HL-60 (cell line): ENCODE results near the gene SPATA32.

ENCODE experiments used
- GABPA ChIP-seq: IDR thresholded peaks from 2 replicates; pipeline ENCODE4 v1.6.1; 2012; ENCODE audit warnings: low read depth
- POLR2AphosphoS5 ChIP-seq: IDR thresholded peaks from 2 replicates; pipeline ENCODE4 v1.6.1; 2012; ENCODE audit warnings: low read depth
- TF ChIP-seq, protein P1 (sequence below): IDR thresholded peaks from 2 replicates; pipeline ENCODE4 v1.6.1; 2012; ENCODE audit warnings: low read depth; ENCODE audit not compliant: insufficient replicate concordance
- TF ChIP-seq, protein P2 (sequence below): IDR thresholded peaks from one replicate; pipeline ENCODE4 v1.5.1; 2011; ENCODE audit warnings: low read length, control low read depth, inconsistent platforms; ENCODE audit not compliant: insufficient read depth

DNA sequence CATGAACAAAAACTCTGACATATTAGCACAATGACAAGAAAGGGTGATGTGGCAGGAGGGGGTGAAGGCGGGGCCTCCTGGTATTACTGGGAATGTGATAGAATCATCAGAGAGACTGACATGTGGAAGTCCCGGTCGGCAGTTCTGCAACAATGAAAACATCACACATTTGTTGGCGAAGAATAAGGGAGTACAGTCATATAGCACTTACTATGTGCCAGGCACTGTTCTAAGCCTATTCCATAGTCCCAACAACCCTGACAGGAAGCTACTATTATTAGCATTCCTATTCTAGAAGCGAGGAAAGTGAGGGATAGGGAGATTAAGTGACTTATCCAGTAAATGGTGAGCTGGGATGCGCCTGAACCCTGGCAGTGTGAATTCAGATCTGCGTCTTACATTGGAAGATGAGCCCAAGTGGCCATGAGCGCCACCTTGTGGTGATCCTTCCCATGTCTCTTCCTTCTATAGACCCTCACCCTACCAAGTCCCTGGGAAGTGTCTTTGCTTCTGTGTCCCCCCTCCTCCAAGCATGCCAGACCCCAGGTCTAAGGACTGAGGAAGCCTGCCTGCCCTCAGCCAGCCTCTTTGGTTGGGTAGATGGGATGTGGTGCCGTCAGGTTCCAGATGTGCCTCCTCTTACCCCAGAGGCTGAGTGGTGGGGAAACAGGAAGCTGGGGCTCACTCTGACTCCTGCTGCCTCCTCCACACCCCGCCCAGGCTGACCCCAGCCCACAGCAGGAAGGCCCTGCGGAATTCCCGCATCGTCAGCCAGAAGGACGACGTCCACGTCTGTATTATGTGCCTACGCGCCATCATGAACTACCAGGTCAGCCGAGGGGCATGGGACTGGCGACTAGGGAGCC is 26.2 kb downstream of the SPATA32 start:
- TF ChIP-seq, protein P1, sequence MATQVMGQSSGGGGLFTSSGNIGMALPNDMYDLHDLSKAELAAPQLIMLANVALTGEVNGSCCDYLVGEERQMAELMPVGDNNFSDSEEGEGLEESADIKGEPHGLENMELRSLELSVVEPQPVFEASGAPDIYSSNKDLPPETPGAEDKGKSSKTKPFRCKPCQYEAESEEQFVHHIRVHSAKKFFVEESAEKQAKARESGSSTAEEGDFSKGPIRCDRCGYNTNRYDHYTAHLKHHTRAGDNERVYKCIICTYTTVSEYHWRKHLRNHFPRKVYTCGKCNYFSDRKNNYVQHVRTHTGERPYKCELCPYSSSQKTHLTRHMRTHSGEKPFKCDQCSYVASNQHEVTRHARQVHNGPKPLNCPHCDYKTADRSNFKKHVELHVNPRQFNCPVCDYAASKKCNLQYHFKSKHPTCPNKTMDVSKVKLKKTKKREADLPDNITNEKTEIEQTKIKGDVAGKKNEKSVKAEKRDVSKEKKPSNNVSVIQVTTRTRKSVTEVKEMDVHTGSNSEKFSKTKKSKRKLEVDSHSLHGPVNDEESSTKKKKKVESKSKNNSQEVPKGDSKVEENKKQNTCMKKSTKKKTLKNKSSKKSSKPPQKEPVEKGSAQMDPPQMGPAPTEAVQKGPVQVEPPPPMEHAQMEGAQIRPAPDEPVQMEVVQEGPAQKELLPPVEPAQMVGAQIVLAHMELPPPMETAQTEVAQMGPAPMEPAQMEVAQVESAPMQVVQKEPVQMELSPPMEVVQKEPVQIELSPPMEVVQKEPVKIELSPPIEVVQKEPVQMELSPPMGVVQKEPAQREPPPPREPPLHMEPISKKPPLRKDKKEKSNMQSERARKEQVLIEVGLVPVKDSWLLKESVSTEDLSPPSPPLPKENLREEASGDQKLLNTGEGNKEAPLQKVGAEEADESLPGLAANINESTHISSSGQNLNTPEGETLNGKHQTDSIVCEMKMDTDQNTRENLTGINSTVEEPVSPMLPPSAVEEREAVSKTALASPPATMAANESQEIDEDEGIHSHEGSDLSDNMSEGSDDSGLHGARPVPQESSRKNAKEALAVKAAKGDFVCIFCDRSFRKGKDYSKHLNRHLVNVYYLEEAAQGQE, result no peak
- peak; percentile 29; the same call in 1 of the 2 replicates for TF ChIP-seq POLR2AphosphoS5
- TF ChIP-seq, protein P2, sequence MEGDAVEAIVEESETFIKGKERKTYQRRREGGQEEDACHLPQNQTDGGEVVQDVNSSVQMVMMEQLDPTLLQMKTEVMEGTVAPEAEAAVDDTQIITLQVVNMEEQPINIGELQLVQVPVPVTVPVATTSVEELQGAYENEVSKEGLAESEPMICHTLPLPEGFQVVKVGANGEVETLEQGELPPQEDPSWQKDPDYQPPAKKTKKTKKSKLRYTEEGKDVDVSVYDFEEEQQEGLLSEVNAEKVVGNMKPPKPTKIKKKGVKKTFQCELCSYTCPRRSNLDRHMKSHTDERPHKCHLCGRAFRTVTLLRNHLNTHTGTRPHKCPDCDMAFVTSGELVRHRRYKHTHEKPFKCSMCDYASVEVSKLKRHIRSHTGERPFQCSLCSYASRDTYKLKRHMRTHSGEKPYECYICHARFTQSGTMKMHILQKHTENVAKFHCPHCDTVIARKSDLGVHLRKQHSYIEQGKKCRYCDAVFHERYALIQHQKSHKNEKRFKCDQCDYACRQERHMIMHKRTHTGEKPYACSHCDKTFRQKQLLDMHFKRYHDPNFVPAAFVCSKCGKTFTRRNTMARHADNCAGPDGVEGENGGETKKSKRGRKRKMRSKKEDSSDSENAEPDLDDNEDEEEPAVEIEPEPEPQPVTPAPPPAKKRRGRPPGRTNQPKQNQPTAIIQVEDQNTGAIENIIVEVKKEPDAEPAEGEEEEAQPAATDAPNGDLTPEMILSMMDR, result peak; percentile 53
- no peak for TF ChIP-seq GABPA
